Activated CD8-positive, alpha-beta T cell treated with anti-CD3 and anti-CD28 coated beads for 36 hours (primary cell): ENCODE measurements around the gene SLC51B. TPM values are rescaled to one million over a fixed set of nuclear protein-coding genes. Genes with fewer than 3 reads are reported as not detected.

Experiments
- ATAC-seq: fragments of 200-7000 bp; cut with Tn5 transposase; one replicate; pipeline ENCODE4 v1.10.0; 2021; ENCODE audit warnings: mild to moderate bottlenecking, moderate library complexity
- CTCF ChIA-PET: fragments of 350-600 bp; sonication (Branson Sonifier 250); formaldehyde crosslinking; loops from one replicate; lab custom pipeline; 2021; ENCODE audit warnings: antibody characterized with exemption; lab: Charles Lee
- POLR2A ChIA-PET: fragments of 350-600 bp; sonication (Branson Sonifier 250); formaldehyde crosslinking; loops from one replicate; lab custom pipeline; 2021; ENCODE audit warnings: antibody characterized with exemption; lab: Charles Lee
- DNase-seq: peaks from one replicate; pipeline ENCODE4 v3.0.0-alpha.2; 2020
- H3K27ac Mint-ChIP-seq: one replicate; pipeline ENCODE4 v1.8.0; 2021; ENCODE audit warnings: mild to moderate bottlenecking, mixed read lengths
- H3K27me3 Mint-ChIP-seq: one replicate; pipeline ENCODE4 v1.8.0; 2021; ENCODE audit warnings: mixed read lengths
- H3K36me3 Mint-ChIP-seq: one replicate; pipeline ENCODE4 v1.8.0; 2021; ENCODE audit warnings: low read depth, mixed read lengths
- H3K4me1 Mint-ChIP-seq: one replicate; pipeline ENCODE4 v1.8.0; 2021; ENCODE audit warnings: low read depth, mixed read lengths
- H3K4me3 Mint-ChIP-seq: one replicate; pipeline ENCODE4 v1.8.0; 2021; ENCODE audit warnings: mild to moderate bottlenecking, moderate library complexity, mixed read lengths
- H3K9me3 Mint-ChIP-seq: one replicate; pipeline ENCODE4 v1.8.0; 2021; ENCODE audit warnings: mixed read lengths
- CTCF ChIP-seq: fragments of 200-600 bp; IDR thresholded peaks from one replicate; pipeline ENCODE4 v1.8.0; 2022; ENCODE audit warnings: antibody characterized with exemption, mild to moderate bottlenecking
- intact Hi-C: fragments of 100-400 bp; cut with micrococcal nuclease; formaldehyde crosslinking; loops from one replicate; pipeline ENCODE4 v1.10.0; 2022
- total RNA-seq, 2 experiments: library from RNA; stranded (reverse); gene quantifications; one replicate each; pipeline ENCODE4 v1.2.3, GENCODE V29; 2021

The SLC51B gene
- not detected for total RNA-seq

DNA sequence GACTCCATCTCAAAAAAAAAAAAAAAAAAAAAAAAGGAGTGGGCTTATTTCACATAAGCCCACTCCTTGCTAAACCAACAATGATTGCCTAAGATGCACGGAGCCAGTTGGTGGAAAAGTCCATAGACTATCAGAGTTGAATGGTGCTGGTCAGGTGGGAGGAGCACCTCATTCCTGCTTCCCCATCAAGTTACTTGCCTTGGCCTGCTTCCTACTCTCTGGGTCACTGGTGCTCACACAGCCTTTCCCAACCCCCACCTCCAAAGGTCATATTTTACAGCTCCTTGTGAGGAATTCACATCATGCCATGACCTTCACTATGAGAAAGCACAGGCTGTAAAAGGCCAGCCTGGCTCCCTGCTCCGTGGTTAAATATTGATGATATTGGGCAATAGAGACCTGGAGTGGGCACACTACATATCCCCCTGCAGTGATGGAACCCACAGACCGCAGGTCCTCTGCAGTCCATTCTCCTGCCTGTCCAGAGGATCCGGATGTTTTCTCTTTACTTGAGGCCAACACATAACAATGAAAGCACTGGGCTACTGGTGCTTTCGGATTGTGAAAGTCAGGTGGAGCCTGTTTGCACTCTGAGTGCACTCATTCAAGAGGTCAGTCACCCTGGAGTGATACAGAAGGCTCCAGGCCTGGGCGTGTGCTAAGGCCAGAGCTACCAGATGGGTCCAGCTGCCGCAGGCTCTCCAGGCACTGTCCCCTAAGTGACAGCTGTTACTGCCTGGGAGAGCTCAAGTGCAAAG lies at the start of gene SLC51B:
Gene SLC51B, plus strand, starts transcription at position 664 of the 758 bp plus-strand sequence. CDS start 4,618 bp downstream, outside the sequence.
- ChIA-PET POLR2A (interaction anchor here (1.3 kb wide), 1 partner anchor 90 kb away, joined by 3 read pairs; no protein-coding TSS in a partner anchor), CTCF (interaction anchor here (0.8 to 1.7 kb wide), 3 partner anchors 11 to 57 kb away, joined by 3 to 8 read pairs (median 4); no protein-coding TSS in a partner anchor)
- H3K27me3 Mint-ChIP-seq: peaks cover 1% of the 10 kb centered on the region
- ATAC-seq (no peak), DNase-seq (no peak)
- H3K36me3 Mint-ChIP-seq: no peaks in the 10 kb centered on the region
- no peak for TF ChIP-seq CTCF
- H3K27ac Mint-ChIP-seq: no peak within 1 kb of the TSS
- no peak within 1 kb of the TSS for H3K4me3 Mint-ChIP-seq
- no peaks in the 10 kb centered on the region for H3K9me3 Mint-ChIP-seq
- peaks cover 12% of the 10 kb centered on the region for H3K4me1 Mint-ChIP-seq
- intact Hi-C loops: no loop called here

DNA sequence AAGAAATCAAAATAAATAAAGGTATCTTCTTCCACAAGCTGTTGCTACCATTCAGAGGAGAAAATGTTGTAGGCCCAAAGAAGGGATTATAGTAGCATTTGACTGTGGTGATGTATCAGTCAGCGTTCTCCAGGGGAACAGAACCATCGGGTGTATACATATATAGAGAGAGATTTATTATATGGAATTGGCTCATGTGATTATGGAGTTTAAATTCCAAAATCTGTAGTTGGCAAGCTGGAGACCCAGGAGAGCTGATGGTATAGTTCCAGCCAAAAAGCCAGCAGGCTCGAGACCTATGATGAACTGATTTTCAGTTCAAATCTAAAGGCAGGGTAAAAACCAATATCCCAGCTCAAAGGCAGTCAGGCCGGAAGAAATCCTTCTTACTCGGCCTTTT lies 48.1 kb upstream of the SLC51B start:
- no peak for TF ChIP-seq CTCF
- POLR2A ChIA-PET: no interaction called here
- CTCF ChIA-PET: interaction anchor here (2.0 kb wide), 1 partner anchor 12 kb away, joined by 5 read pairs; no protein-coding TSS in a partner anchor
- Mint-ChIP-seq H3K27me3 (no peaks in the 10 kb centered on the region), H3K4me1 (peaks cover 5% of the 10 kb centered on the region), H3K4me3 (no peak overlapping the region), H3K36me3 (no peaks in the 10 kb centered on the region), H3K27ac (no peak overlapping the region), H3K9me3 (no peaks in the 10 kb centered on the region)
- intact Hi-C loops: no loop called here
- DNase-seq (no peak), ATAC-seq (no peak)

DNA sequence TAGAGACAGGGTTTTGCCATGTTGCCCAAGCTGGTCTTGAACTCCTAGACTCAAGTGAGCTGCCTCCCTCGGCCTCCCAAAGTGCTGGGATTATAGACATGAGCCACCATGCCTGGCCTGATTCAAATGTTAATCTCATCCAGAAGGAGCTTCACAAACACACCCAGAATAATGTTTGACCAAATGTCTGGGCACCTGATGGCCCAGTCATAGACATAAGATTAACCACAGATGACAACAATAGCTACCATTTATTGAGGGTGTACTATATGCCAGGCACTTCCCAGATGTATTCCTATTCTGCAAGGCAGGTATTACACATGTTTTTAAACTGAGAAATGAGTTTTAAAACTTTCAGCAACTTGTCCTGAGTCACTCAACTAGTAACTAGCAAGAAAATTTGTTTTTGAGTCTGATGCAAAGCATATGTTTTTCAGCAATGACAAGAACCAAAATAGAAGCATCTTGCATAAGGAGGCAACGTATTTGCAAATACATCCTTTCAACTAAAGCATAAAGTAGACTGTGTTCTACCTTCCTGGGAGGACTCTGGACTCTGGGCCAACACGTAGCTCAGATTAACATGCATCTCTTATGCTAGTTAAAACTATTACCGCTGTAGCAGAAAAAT lies 47.3 kb upstream of the SLC51B start:
- no peak for TF ChIP-seq CTCF
- Mint-ChIP-seq H3K27ac (no peak overlapping the region), H3K27me3 (no peaks in the 10 kb centered on the region), H3K9me3 (no peaks in the 10 kb centered on the region), H3K4me1 (peaks cover 4% of the 10 kb centered on the region), H3K4me3 (no peak overlapping the region), H3K36me3 (peaks cover 2% of the 10 kb centered on the region)
- CTCF ChIA-PET: no interaction called here
- DNase-seq (no peak), ATAC-seq (no peak)
- intact Hi-C loops: no loop called here
- POLR2A ChIA-PET: no interaction called here

- no peak for DNase-seq
- TF ChIP-seq CTCF: no peak
- Mint-ChIP-seq H3K4me3 (no peak overlapping the region), H3K36me3 (peaks cover 10% of the 10 kb centered on the region), H3K27ac (no peak overlapping the region), H3K9me3 (no peaks in the 10 kb centered on the region), H3K27me3 (no peaks in the 10 kb centered on the region), H3K4me1 (no peaks in the 10 kb centered on the region)
- ChIA-PET CTCF (interaction anchor here (0.8 kb wide), 1 partner anchor 29 kb away, joined by 3 read pairs; no protein-coding TSS in a partner anchor), POLR2A (no interaction called here)
- ATAC-seq: no peak
- intact Hi-C loops: no loop called here
Measured at GRCh38 chr15:65004993-65005392, 40.2 kb upstream of the SLC51B start.

DNA sequence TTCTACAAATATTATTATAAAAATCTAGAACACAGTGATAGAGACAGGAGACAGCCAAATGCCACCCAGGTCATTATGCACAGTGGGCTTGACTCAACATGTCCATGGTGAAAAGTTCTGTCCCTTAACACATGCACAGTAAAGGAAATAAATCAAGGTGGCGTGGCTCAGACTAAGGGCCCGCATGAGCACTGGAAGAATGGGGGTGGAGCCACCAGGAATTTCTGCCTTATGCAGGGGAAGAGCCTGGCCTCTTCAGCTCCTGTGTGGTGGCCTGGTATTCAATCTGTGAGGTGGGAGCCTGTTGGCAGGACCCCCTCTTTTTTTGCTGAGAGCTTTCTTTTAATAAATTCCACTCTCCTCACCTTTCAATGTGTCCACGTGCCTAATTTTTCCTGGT lies 38.3 kb upstream of the SLC51B start:
- no peaks in the 10 kb centered on the region for H3K27me3 Mint-ChIP-seq
- H3K9me3 Mint-ChIP-seq: no peaks in the 10 kb centered on the region
- no peak overlapping the region for H3K27ac Mint-ChIP-seq
- no peak for TF ChIP-seq CTCF
- POLR2A ChIA-PET: no interaction called here
- intact Hi-C loops: no loop called here
- CTCF ChIA-PET: no interaction called here
- no peaks in the 10 kb centered on the region for H3K4me1 Mint-ChIP-seq
- DNase-seq (no peak), ATAC-seq (no peak)
- H3K36me3 Mint-ChIP-seq: peaks cover 18% of the 10 kb centered on the region
- H3K4me3 Mint-ChIP-seq: no peak overlapping the region
